CD4-positive, alpha-beta memory T cell (primary cell): Measurements from ENCODE around the gene FANCF. TPM values are rescaled to one million over a fixed set of nuclear protein-coding genes. Genes with fewer than 3 reads are reported as not detected.

Experiments
- CTCF ChIA-PET: fragments of 350-600 bp; sonication (Branson Sonifier 250); formaldehyde crosslinking; loops from one replicate; lab custom pipeline; 2021; ENCODE audit warnings: inconsistent platforms; ENCODE audit not compliant: partially characterized antibody; lab: Charles Lee
- POLR2A ChIA-PET: fragments of 350-600 bp; sonication (Branson Sonifier 250); formaldehyde crosslinking; loops from one replicate; lab custom pipeline; 2021; ENCODE audit not compliant: partially characterized antibody; lab: Charles Lee
- DNase-seq, 5 donors: peaks; one replicate each; pipeline versions ENCODE4 v3.0.0 to v3.0.0-alpha.2; 2020 to 2022; ENCODE audit warnings: mixed read lengths in 1 of 5
- H3K27ac ChIP-seq: one replicate; pipeline ENCODE4 v1.7.0; 2013; ENCODE audit warnings: low read depth, low read length
- H3K27me3 ChIP-seq: 2 replicates; pipeline ENCODE4 v1.7.0; 2013; ENCODE audit warnings: mild to moderate bottlenecking, low read length, moderate library complexity; ENCODE audit not compliant: insufficient read depth
- H3K36me3 ChIP-seq: 2 replicates; pipeline ENCODE4 v1.7.0; 2013; ENCODE audit warnings: mild to moderate bottlenecking, low read length, moderate library complexity; ENCODE audit not compliant: insufficient read depth
- H3K4me1 ChIP-seq: 2 replicates; pipeline ENCODE4 v1.7.0; 2013; ENCODE audit warnings: mild to moderate bottlenecking, low read length, moderate library complexity; ENCODE audit not compliant: insufficient read depth
- H3K4me3 ChIP-seq, 2 donors: one replicate each; pipeline ENCODE4 v1.7.0; 2013; ENCODE audit warnings: low read length in 2 of 2, mild to moderate bottlenecking in 1 of 2
- H3K9me3 ChIP-seq, 2 donors: one replicate each; pipeline ENCODE4 v1.7.0; 2013; ENCODE audit warnings: low read length in 2 of 2, control low read depth in 1 of 2; ENCODE audit not compliant: control insufficient read depth in 1 of 2
- H3K27ac Mint-ChIP-seq, 7 donors: one replicate each; pipeline ENCODE4 v1.8.0; 2020 to 2021; ENCODE audit warnings: mixed read lengths in 7 of 7, mild to moderate bottlenecking in 6 of 7, inconsistent platforms in 3 of 7, moderate library complexity in 3 of 7
- H3K27me3 Mint-ChIP-seq, 2 donors: one replicate each; pipeline ENCODE4 v1.8.0; 2020 to 2021; ENCODE audit warnings: mixed read lengths in 2 of 2
- H3K36me3 Mint-ChIP-seq, 2 donors: one replicate each; pipeline ENCODE4 v1.8.0; 2020 to 2021; ENCODE audit warnings: mixed read lengths in 2 of 2, inconsistent platforms in 1 of 2, mild to moderate bottlenecking in 1 of 2
- H3K4me1 Mint-ChIP-seq, 4 donors: one replicate each; pipeline ENCODE4 v1.8.0; 2020 to 2021; ENCODE audit warnings: mixed read lengths in 4 of 4, mild to moderate bottlenecking in 1 of 4
- H3K4me3 Mint-ChIP-seq, 8 donors: one replicate each; pipeline ENCODE4 v1.8.0; 2020 to 2021; ENCODE audit warnings: mixed read lengths in 8 of 8, mild to moderate bottlenecking in 7 of 8, moderate library complexity in 6 of 8, inconsistent platforms in 3 of 8
- H3K9me3 Mint-ChIP-seq, 8 donors: one replicate each; pipeline ENCODE4 v1.8.0; 2020 to 2021; ENCODE audit warnings: mixed read lengths in 8 of 8, mild to moderate bottlenecking in 5 of 8, inconsistent platforms in 3 of 8, moderate library complexity in 1 of 8
- intact Hi-C: fragments of 100-400 bp; cut with micrococcal nuclease; formaldehyde crosslinking; loops from one replicate; pipeline ENCODE4 v1.15.1; 2023
- polyA plus RNA-seq, 2 donors: library from polyadenylated mRNA; unstranded; fragments of 300-500 nt; fragmentation: Illumina TruSeq; gene quantifications; one replicate each; pipeline ENCODE4 v1.2.3, GENCODE V29; 2021
- total RNA-seq, 2 experiments: library from RNA; stranded (reverse); gene quantifications; one replicate each; pipeline ENCODE4 v1.2.3, GENCODE V29; 2021

Gene FANCF
- total RNA-seq (10 to 100 TPM; 22.2 to 23.5 TPM), polyA plus RNA-seq (10 to 100 TPM in 1 of 2 donors, 1 to 10 TPM in 1; 8.6 to 17.7 TPM)

GRCh38 chr11:22625448-22626287 lies at the start of gene FANCF:
TSS of gene FANCF (minus strand) at chr11:22625823. CDS start at chr11:22625810, 13 bp downstream.
- H3K9me3 ChIP-seq = no peaks in the 10 kb centered on the region
- peak within 1 kb of the TSS; percentile 92 for H3K27ac ChIP-seq
- Mint-ChIP-seq H3K4me3 (peak within 1 kb of the TSS; percentile 98 to 100 (median 99)), H3K9me3 (no peaks in the 10 kb centered on the region), H3K27ac (peak within 1 kb of the TSS; percentile 98 to 100 (median 99)), H3K36me3 (peaks cover 6 to 23% of the 10 kb centered on the region in 2 donors), H3K4me1 (peaks cover 29 to 48% (median 35%) of the 10 kb centered on the region in 4 donors), H3K27me3 (no peaks in the 10 kb centered on the region)
- POLR2A ChIA-PET = interaction anchor here (0.8 to 2.6 kb wide), 6 partner anchors 9 to 204 kb away, joined by 3 to 35 read pairs (median 4); partner anchors contain the start of gene SVIP
- H3K4me1 ChIP-seq = peaks cover 45% of the 10 kb centered on the region
- H3K27me3 ChIP-seq = no peaks in the 10 kb centered on the region
- peak within 1 kb of the TSS; percentile 93 to 99 for H3K4me3 ChIP-seq
- intact Hi-C loops = loop anchor here (1.0 to 10.0 kb wide), 2 partner anchors 204 to 291 kb away; partner anchors contain the start of genes SLC17A6 and SVIP
- CTCF ChIA-PET = interaction anchor here (0.8 to 2.0 kb wide), 4 partner anchors 32 to 208 kb away, joined by 3 to 10 read pairs (median 3); partner anchors contain the start of gene SVIP
- DNase-seq = peak; percentile 95 to 97 (median 97)
- H3K36me3 ChIP-seq = no peaks in the 10 kb centered on the region

GRCh38 chr11:22674470-22675439 lies 49.1 kb upstream of the FANCF start:
- no peaks in the 10 kb centered on the region for H3K4me1 Mint-ChIP-seq
- no peaks in the 10 kb centered on the region for H3K4me1 ChIP-seq
- H3K4me3 ChIP-seq = no peak overlapping the region
- no peaks in the 10 kb centered on the region for H3K9me3 Mint-ChIP-seq
- no peak overlapping the region for H3K27ac ChIP-seq
- intact Hi-C loops = no loop called here
- peaks cover 6 to 15% of the 10 kb centered on the region in 2 donors for H3K27me3 Mint-ChIP-seq
- H3K27ac Mint-ChIP-seq = no peak overlapping the region
- H3K27me3 ChIP-seq = no peaks in the 10 kb centered on the region
- H3K9me3 ChIP-seq = no peaks in the 10 kb centered on the region
- DNase-seq = no peak
- no peaks in the 10 kb centered on the region for H3K36me3 Mint-ChIP-seq
- no peak overlapping the region for H3K4me3 Mint-ChIP-seq
- H3K36me3 ChIP-seq = no peaks in the 10 kb centered on the region
- ChIA-PET POLR2A (interaction anchor here (1.2 kb wide), 1 partner anchor 12 kb away, joined by 3 read pairs; no protein-coding TSS in a partner anchor), CTCF (no interaction called here)

- Mint-ChIP-seq H3K27ac (no peak overlapping the region), H3K4me3 (no peak overlapping the region), H3K4me1 (peaks cover 0 to 2% (median 0%) of the 10 kb centered on the region in 4 donors), H3K9me3 (no peaks in the 10 kb centered on the region), H3K27me3 (peaks cover 17 to 32% of the 10 kb centered on the region in 2 donors), H3K36me3 (no peaks in the 10 kb centered on the region)
- Histone ChIP-seq H3K4me1 (no peaks in the 10 kb centered on the region), H3K36me3 (no peaks in the 10 kb centered on the region), H3K9me3 (no peaks in the 10 kb centered on the region), H3K27ac (no peak overlapping the region), H3K27me3 (peaks cover 7% of the 10 kb centered on the region), H3K4me3 (no peak overlapping the region)
- intact Hi-C loops = no loop called here
- ChIA-PET CTCF (no interaction called here), POLR2A (no interaction called here)
- DNase-seq = no peak
Observed at GRCh38 chr11:22671751-22672150, 46.1 kb upstream of the FANCF start.

GRCh38 chr11:22670830-22671229 lies 45.2 kb upstream of the FANCF start:
- Mint-ChIP-seq H3K4me1 (peaks cover 2 to 8% (median 7%) of the 10 kb centered on the region in 4 donors), H3K27ac (no peak overlapping the region), H3K9me3 (no peaks in the 10 kb centered on the region), H3K27me3 (peaks cover 24 to 39% of the 10 kb centered on the region in 2 donors), H3K36me3 (no peaks in the 10 kb centered on the region), H3K4me3 (no peak overlapping the region)
- Histone ChIP-seq H3K36me3 (no peaks in the 10 kb centered on the region), H3K27me3 (peaks cover 7% of the 10 kb centered on the region), H3K9me3 (no peaks in the 10 kb centered on the region), H3K4me1 (no peaks in the 10 kb centered on the region), H3K27ac (no peak overlapping the region), H3K4me3 (no peak overlapping the region)
- POLR2A ChIA-PET = no interaction called here
- CTCF ChIA-PET = no interaction called here
- intact Hi-C loops = no loop called here
- no peak for DNase-seq

- no peak for DNase-seq
- Histone ChIP-seq H3K36me3 (no peaks in the 10 kb centered on the region), H3K9me3 (no peaks in the 10 kb centered on the region), H3K4me1 (no peaks in the 10 kb centered on the region), H3K4me3 (no peak overlapping the region), H3K27ac (no peak overlapping the region), H3K27me3 (peaks cover 7% of the 10 kb centered on the region)
- intact Hi-C loops = no loop called here
- CTCF ChIA-PET = no interaction called here
- Mint-ChIP-seq H3K36me3 (no peaks in the 10 kb centered on the region), H3K27ac (no peak overlapping the region), H3K4me3 (no peak overlapping the region), H3K9me3 (no peaks in the 10 kb centered on the region), H3K4me1 (peaks cover 2 to 9% (median 8%) of the 10 kb centered on the region in 4 donors), H3K27me3 (peaks cover 23 to 39% of the 10 kb centered on the region in 2 donors)
- POLR2A ChIA-PET = no interaction called here
Observed at GRCh38 chr11:22669368-22669767, 43.7 kb upstream of the FANCF start.

- no peaks in the 10 kb centered on the region for H3K9me3 Mint-ChIP-seq
- Histone ChIP-seq H3K36me3 (no peaks in the 10 kb centered on the region), H3K4me1 (no peaks in the 10 kb centered on the region), H3K27ac (no peak overlapping the region), H3K4me3 (no peak overlapping the region), H3K9me3 (no peaks in the 10 kb centered on the region), H3K27me3 (peaks cover 7% of the 10 kb centered on the region)
- CTCF ChIA-PET = no interaction called here
- H3K27me3 Mint-ChIP-seq = peaks cover 25 to 37% of the 10 kb centered on the region in 2 donors
- no peaks in the 10 kb centered on the region for H3K36me3 Mint-ChIP-seq
- intact Hi-C loops = no loop called here
- POLR2A ChIA-PET = no interaction called here
- no peak overlapping the region for H3K27ac Mint-ChIP-seq
- no peak for DNase-seq
- peaks cover 2 to 9% (median 8%) of the 10 kb centered on the region in 4 donors for H3K4me1 Mint-ChIP-seq
- H3K4me3 Mint-ChIP-seq = peak overlapping the region in 1 of 8 donors; percentile 4
Observed at GRCh38 chr11:22668005-22668796, 42.6 kb upstream of the FANCF start.
